Left colon (tissue), 2 donors: ENCODE results near the gene MRPL12. TPM values are rescaled to one million over a fixed set of nuclear protein-coding genes. Genes with fewer than 3 reads are reported as not detected.
"Not testable (repeated sequence)": the region's sequence is repeated elsewhere in the genome, so short reads cannot be mapped to it uniquely, and the experiment has no call there.

Source experiments
- ATAC-seq: fragments of 200-7000 bp; cut with Tn5 transposase; one replicate; pipeline ENCODE4 v1.9.1; 2020; ENCODE audit warnings: mild to moderate bottlenecking, moderate library complexity
- DNase-seq, 2 donors: peaks; one replicate each; pipeline ENCODE4 v3.0.0-alpha.2; 2020
- intact Hi-C, 2 donors: fragments of 100-400 bp; cut with DNase I in 1 of 2; cut with micrococcal nuclease in 1 of 2; formaldehyde crosslinking; loops; one replicate each; pipeline versions ENCODE4 v1.11.2 to v1.14.0; 2022; cut with DNase I, micrococcal nuclease
- long read RNA-seq: library from polyadenylated mRNA; unstranded; transcript quantifications from one replicate; pipeline ENCODE4 v2.0.0, GENCODE V29; 2021
- total RNA-seq, 2 donors: library from RNA; stranded (reverse); fragmentation: NEBNext Ultra II Directional; extraction: Animal tissue kit (Norgen Biotek cat#: 25700); gene quantifications; one replicate each; pipeline ENCODE4 v1.2.1, GENCODE V29; 2021
- donor health status: DM: no; HTN: no; CAD: no.
- donor health status: DM: yes; HTN: yes; CAD: no.

MRPL12 gene
- 100 to 1,000 TPM in 1 of 2 donors, 10 to 100 TPM in 1; 88.2 to 146 TPM for total RNA-seq
- long read RNA-seq, transcript MRPL12-201 (5 exons, 1,028 nt), result major isoform, 144 of 152 reads
- long read RNA-seq, partial matches to known transcripts, result 2 of 152 reads
- long read RNA-seq, other reads (novel, unspliced or antisense), result 6 of 152 reads

- intact Hi-C loops, result no loop called here
- ATAC-seq (peak; percentile 89), DNase-seq (peak; percentile 92 to 97)
Measured at GRCh38 chr17:81702934-81703746, at the start of gene MRPL12. Gene MRPL12, plus strand, starts transcription at chr17:81703367. Its CDS starts 135 bp downstream, at chr17:81703502.

- ATAC-seq (no peak), DNase-seq (no peak)
- intact Hi-C loops, result no loop called here
Measured at GRCh38 chr17:81655378-81656117, 47.6 kb upstream of the MRPL12 start.

- DNase-seq, result no peak
- no peak for ATAC-seq
- intact Hi-C loops, result no loop called here
Measured at GRCh38 chr17:81656118-81656743, 46.9 kb upstream of the MRPL12 start, which contains the start of gene PDE6G. Gene PDE6G, minus strand, starts transcription at chr17:81656542. Its CDS starts 3,237 bp downstream, at chr17:81653305.

DNA sequence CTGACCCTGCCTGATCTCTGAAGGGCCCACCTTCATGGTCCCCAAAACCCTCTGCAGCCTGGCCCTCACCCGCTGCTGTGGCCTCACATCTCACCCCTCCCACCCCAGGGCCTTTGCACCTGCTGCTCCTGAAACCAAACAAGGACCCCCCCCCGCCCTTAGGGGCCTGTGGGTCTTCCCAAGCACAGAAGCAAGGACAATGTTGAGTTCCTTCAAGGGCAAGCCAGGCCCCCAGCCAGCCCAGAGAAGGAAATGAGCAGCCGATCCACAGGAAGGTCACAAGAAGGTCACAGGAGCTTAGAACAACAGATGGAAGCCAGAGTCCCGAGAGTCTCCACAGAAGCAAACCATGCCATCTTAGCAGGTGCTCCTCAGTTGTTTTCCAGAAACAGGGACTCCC is 46.3 kb upstream of the MRPL12 start:
- intact Hi-C loops, result no loop called here
- no peak for ATAC-seq

DNA sequence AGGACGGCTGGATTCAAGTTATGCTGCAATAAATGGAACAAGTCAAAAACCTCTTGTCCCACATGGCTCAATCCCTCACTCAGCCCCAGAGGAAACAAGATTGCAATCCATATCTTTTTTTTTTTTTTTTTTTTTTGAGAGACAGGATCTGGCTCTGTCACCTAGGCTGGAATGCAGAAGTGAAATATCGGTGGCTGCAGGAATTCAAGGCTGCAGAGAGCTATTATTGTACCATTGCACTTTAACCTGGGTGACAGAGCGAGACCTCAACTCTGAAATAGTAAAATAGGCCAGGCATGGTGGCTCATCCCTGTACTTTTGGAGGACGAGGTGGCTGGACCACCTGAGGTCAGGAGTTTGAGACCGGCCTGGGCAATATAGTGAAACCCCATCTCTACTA is 44.1 kb upstream of the MRPL12 start:
- intact Hi-C loops, result no loop called here
- ATAC-seq, result no peak
- DNase-seq, result no peak

More for the DNA sequence above, 46.3 kb upstream of the MRPL12 start:
- DNase-seq, result no peak

GRCh38 chr17:81660441-81660840 is 42.7 kb upstream of the MRPL12 start:
- DNase-seq (no peak), ATAC-seq (no peak)
- intact Hi-C loops, result no loop called here

DNA sequence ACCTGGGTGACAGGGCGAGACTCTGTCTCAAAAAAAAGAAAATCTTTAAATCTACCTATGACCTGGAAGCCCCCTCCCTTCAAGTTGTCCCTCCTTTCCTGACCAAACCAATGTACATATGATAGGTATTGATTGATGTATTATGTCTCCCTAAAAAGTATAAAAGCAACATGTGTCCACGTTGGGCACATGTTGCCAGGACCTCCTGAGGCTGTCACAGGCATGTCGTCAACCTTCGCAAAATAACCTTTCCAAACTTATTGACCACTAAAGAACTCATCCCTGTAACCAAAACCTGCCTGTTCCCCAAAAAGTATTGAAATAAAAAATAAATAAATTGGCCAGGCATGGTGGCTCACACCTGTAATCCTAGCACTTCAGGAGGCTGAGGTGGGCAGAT is 41.2 kb upstream of the MRPL12 start:
- intact Hi-C loops, result no loop called here
- ATAC-seq, result no peak

DNA sequence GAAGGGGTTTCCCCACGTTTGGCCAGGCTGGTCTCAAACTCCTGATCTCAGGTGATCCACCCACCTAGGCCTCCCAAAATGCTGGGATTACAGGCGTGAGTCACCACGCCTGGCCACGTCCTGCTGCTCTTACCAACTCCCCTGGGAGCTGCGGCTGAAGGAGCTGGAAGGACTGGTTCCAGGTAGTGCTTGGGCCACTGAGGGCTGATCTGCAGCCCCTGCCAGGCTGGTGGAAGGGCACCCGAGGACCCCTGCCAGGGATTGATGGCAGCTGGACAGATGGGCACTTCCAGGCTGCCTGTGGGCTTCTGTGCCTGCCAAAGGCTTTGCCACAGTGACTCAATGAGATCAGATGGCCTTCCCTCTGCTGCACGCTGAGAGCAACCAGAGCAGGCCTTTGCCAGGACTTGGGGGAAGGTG is 39.1 kb upstream of the MRPL12 start:
- DNase-seq (no peak), ATAC-seq (no peak)
- intact Hi-C loops, result no loop called here

More for the DNA sequence above, 41.2 kb upstream of the MRPL12 start:
- DNase-seq, result no peak

DNA sequence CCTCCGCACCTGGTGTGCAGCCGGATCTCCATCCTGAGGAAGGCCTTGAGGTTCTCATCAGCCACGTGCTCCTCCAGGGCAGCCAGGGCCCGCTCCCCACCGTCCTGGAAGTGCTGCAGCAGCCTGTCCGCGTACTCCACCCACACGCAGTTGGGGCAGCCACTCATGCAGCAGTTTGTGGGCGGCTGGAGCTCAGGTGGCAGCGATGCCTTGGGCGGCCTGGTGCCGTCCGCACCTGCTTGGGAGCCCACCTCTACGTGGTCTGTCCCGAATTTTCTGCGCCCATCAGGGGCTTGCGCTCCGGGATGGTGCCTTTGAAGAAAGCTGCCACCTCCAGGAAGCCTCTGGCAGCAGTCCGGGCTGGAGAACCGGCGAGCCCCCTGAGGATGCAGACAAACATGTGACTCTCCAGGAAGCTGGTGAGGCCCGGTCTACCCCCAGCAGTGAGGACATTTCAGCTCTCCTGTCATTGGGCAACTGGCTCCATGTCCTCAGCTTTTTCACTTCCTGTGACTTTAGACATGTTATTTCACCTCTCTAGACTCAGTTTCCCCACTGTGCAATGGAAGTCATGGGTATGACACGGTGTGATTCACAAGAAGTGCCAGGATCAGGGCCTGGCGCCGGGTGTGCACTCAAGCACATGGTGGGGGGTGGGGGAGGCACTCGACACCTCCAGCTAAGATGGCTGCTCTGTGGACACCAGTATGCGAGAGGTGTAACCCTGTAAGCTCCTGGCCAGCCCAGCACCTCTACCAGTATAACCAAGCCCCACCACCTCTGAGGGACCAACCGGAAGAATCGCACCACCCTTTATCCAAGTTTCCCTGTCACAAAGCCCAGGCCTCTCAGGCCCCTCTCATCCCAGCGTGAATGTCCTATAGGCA is 37.7 kb upstream of the MRPL12 start:
- intact Hi-C loops, result no loop called here
- ATAC-seq (peak; percentile 36), DNase-seq (peak; percentile 37 to 49)

DNA sequence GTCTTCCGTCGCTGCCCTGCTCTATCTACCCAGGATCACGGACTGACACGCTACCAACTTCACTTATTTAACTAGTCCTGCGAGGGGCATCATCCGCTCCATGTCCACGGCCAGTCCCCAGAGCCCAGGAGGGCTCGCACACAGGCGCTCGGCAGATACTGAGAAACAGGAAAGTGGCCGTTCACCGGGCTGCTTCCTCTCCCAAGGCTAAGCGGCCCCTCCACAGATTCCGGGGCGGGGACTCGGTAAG is 37.1 kb upstream of the MRPL12 start:
- ATAC-seq (peak; percentile 31), DNase-seq (no peak)
- intact Hi-C loops, result no loop called here

DNA sequence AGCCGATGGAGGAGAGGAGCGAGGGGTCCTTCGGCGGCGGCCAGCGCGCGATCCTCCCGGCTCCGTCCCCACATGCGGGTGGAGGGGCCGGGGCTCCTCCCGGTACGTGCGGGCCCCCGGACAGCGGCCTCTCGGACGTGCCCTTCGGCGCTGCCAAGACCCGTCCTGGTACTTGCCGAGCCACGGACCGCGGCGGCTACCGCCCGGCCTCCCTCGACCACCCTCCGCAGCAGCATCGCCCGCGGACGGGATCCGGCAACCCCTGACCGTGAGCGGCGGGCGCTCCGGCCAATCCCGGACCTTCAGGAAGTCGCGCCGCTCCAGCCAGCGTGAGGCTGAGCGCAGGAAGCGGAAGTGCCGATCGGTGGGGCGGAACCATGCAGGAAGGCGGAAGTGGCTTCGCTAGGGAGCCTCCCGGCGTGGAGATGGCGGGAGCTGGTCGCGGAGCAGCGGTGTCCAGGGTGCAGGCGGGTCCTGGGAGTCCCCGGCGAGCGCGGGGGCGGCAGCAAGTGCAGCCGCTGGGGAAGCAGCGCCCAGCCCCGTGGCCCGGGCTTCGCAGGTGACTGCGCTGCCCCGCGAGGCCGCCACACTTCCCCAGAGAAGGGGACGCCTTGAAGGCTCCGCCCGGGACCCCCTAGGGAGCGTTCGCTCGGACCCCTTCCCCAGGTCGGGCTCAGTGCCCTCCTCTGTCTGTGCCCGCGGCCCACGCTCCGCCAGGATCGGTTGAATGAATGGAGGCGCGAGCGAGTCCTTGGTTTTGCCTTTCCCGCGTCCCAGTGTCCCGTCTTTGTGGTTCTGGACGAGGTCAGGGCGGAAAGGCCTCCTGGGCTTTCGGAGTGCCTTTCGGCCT is 36.6 kb upstream of the MRPL12 start, which contains the start of the genes CCDC137 and OXLD1:
CCDC137 (plus strand) TSS at position 396 of the 850 bp plus-strand sequence; CDS start at position 426, 30 bp downstream.
OXLD1 (minus strand) TSS at position 264 of the 850 bp plus-strand sequence; CDS start at position 236, 28 bp downstream.
- peak; percentile 97 for ATAC-seq
- intact Hi-C loops, result no loop called here
- DNase-seq, result peak; percentile 97

GRCh38 chr17:81667754-81668153 is 35.4 kb upstream of the MRPL12 start:
- ATAC-seq (no peak), DNase-seq (no peak)
- intact Hi-C loops, result no loop called here

GRCh38 chr17:81672504-81672903 is 30.7 kb upstream of the MRPL12 start:
- intact Hi-C loops, result no loop called here
- no peak for DNase-seq
- peak; percentile 7 for ATAC-seq

DNA sequence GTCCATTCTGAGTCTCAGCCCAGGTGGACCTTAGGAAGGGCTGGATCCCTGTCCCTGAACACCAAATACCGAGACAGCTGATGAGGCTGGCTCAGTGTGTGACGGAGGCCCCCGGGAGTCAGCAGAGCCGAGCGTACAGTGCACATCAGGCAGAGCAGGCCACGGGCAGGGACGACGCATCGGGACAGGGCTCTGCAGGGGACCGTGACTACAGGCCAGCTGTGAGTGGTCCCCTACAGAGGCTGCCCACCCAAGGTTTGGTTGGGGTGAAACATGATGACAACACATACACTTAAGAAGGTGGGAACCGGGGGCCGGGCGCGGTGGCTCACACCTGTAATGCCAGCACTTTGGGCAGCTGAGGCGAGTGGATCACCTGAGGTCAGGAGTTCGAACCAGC is 30.2 kb upstream of the MRPL12 start:
- intact Hi-C loops, result no loop called here
- ATAC-seq, result no peak
- DNase-seq, result no peak

GRCh38 chr17:81673561-81674258 is 29.5 kb upstream of the MRPL12 start:
- intact Hi-C loops, result no loop called here
- DNase-seq (no peak), ATAC-seq (no peak)

GRCh38 chr17:81675515-81676221 is 27.5 kb upstream of the MRPL12 start:
- intact Hi-C loops, DNase-seq: not testable (repeated sequence)
- ATAC-seq, result peak; percentile 25
